ENCODE results near the gene TXLNA. TPM values are rescaled to one million over a fixed set of nuclear protein-coding genes. Genes with fewer than 3 reads are reported as not detected.

TXLNA gene
- total RNA-seq, 1 donor from 2014 or later: 37.2 TPM

GRCh38 chr1:32224285-32224684 lies 44.8 kb downstream of the TXLNA start:
- no peak for DNase-seq (ENCODE audit: low spot score)
- Histone ChIP-seq H3K27ac (no peak overlapping the region), H3K79me2 (ENCODE audit: low read depth) (peaks cover 34% of the 10 kb centered on the region), H3K4me1 (peaks cover 14% of the 10 kb centered on the region), H3K9ac (no peak overlapping the region), H4K20me1 (ENCODE audit: low read depth) (no peaks in the 10 kb centered on the region), H3K27me3 (no peaks in the 10 kb centered on the region), H3K4me2 (no peak overlapping the region), H3K36me3 (no peaks in the 10 kb centered on the region), H3K9me3 (ENCODE audit: low read depth) (no peaks in the 10 kb centered on the region), H3F3A (ENCODE audit: low read depth) (peaks cover 9% of the 10 kb centered on the region), H3K4me3 (no peak overlapping the region), H2AFZ (replicated peaks) (no peak overlapping the region)
- Mint-ChIP-seq H3K4me1 (peaks cover 28% of the 10 kb centered on the region), H3K36me3 (peaks cover 31% of the 10 kb centered on the region), H3K4me3 (peak overlapping the region; percentile 97), H3K9me3 (no peaks in the 10 kb centered on the region), H3K27ac (no peak overlapping the region), H3K27me3 (ENCODE audit: insufficient read depth, low read depth) (peaks cover 2% of the 10 kb centered on the region)
- no peak for TF ChIP-seq CTCF (IDR thresholded peaks at IDR 0.05)
- TF ChIP-seq EZH2phosphoT487 (IDR thresholded peaks at IDR 0.05): no peak
- no peak for TF ChIP-seq EZH2 (IDR thresholded peaks at IDR 0.05)

GRCh38 chr1:32228771-32229170 lies 49.3 kb downstream of the TXLNA start:
- Histone ChIP-seq H3K27ac (no peak overlapping the region), H3K27me3 (no peaks in the 10 kb centered on the region), H3K79me2 (ENCODE audit: low read depth) (peaks cover 3% of the 10 kb centered on the region), H3K4me1 (peaks cover 3% of the 10 kb centered on the region), H2AFZ (replicated peaks) (no peak overlapping the region), H3K4me3 (no peak overlapping the region), H3K36me3 (peaks cover 3% of the 10 kb centered on the region), H3K4me2 (no peak overlapping the region), H3F3A (ENCODE audit: low read depth) (peaks cover 18% of the 10 kb centered on the region), H3K9me3 (ENCODE audit: low read depth) (no peaks in the 10 kb centered on the region), H3K9ac (no peak overlapping the region), H4K20me1 (ENCODE audit: low read depth) (no peaks in the 10 kb centered on the region)
- H3K9me3 Mint-ChIP-seq: no peaks in the 10 kb centered on the region
- no peak overlapping the region for H3K27ac Mint-ChIP-seq
- TF ChIP-seq CTCF (IDR thresholded peaks at IDR 0.05): no peak
- TF ChIP-seq EZH2 (IDR thresholded peaks at IDR 0.05): no peak
- no peak for TF ChIP-seq EZH2phosphoT487 (IDR thresholded peaks at IDR 0.05)
- H3K4me1 Mint-ChIP-seq: peaks cover 10% of the 10 kb centered on the region
- H3K4me3 Mint-ChIP-seq: no peak overlapping the region
- H3K27me3 Mint-ChIP-seq (ENCODE audit: insufficient read depth, low read depth): peaks cover 2% of the 10 kb centered on the region
- DNase-seq (ENCODE audit: low spot score): no peak
- peaks cover 31% of the 10 kb centered on the region for H3K36me3 Mint-ChIP-seq

GRCh38 chr1:32231843-32232432 lies 52.5 kb downstream of the TXLNA start:
- Histone ChIP-seq H3K4me2 (no peak overlapping the region), H4K20me1 (ENCODE audit: low read depth) (peaks cover 3% of the 10 kb centered on the region), H3K9me3 (ENCODE audit: low read depth) (no peaks in the 10 kb centered on the region), H3K79me2 (ENCODE audit: low read depth) (peaks cover under 1% of the 10 kb centered on the region), H3K36me3 (peaks cover 3% of the 10 kb centered on the region), H3K27ac (peak overlapping the region; percentile 53), H3K27me3 (no peaks in the 10 kb centered on the region), H2AFZ (replicated peaks) (no peak overlapping the region), H3K9ac (no peak overlapping the region), H3K4me1 (peaks cover 3% of the 10 kb centered on the region), H3F3A (ENCODE audit: low read depth) (peaks cover 18% of the 10 kb centered on the region), H3K4me3 (no peak overlapping the region)
- DNase-seq (ENCODE audit: low spot score): no peak
- Mint-ChIP-seq H3K9me3 (no peaks in the 10 kb centered on the region), H3K4me3 (no peak overlapping the region), H3K27ac (no peak overlapping the region), H3K27me3 (ENCODE audit: insufficient read depth, low read depth) (peaks cover 3% of the 10 kb centered on the region), H3K36me3 (peaks cover 22% of the 10 kb centered on the region), H3K4me1 (peaks cover 6% of the 10 kb centered on the region)
- no peak for TF ChIP-seq CTCF (IDR thresholded peaks at IDR 0.05)
- TF ChIP-seq EZH2 (IDR thresholded peaks at IDR 0.05): no peak
- no peak for TF ChIP-seq EZH2phosphoT487 (IDR thresholded peaks at IDR 0.05)
